ENCODE data around the gene HAGH.

HAGH gene

DNA sequence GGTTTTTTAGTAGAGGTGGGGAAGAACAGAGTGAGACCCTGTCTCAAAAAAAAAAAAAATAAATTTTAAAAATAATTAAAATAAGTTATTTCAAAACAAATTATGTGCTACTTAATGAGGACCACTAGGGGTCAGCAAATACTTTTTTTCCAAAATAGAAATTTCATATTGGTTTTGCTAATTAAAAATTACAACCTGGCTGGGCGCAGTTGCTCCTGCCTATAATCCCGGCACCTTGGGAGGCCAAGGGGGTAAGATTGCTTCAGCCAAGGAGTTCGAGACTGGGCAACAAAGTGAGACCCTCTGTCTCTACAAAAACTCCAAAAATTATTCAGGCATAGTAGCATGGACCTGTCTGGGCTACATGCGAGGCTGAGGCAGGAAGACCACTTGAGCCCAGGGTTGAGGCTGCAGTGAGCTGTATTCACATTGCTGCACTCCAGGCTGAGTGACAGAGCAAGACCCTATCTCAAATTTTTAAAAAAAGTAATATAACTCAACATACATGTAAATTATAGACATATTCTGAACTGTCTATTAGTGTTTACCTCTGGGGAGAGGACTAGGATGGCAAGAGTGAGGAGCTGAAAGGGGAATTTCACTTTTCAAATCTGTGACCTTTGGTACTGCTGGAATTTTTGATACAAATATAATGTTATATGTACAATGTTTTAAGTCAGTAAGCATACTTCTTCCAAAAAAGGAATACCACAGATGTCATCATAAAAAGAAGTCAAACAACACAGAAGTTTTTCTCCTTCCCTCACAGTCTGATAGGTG lies 37.2 kb upstream of the HAGH start:
- CTCF ChIA-PET = interaction anchor here (0.6 to 2.2 kb wide), 5 partner anchors 11 to 141 kb away, joined by 3 to 6 read pairs (median 4); no protein-coding TSS in a partner anchor
- POLR2A ChIA-PET = interaction anchor here (0.7 kb wide), 1 partner anchor 79 kb away, joined by 4 read pairs; the partner anchor contains the start of gene MSRB1
- Histone ChIP-seq H3K4me3 (ENCODE audit: control insufficient read depth in 1 of 7, extremely low read depth in 1 of 7, insufficient read depth in 4 of 7, low read depth in 2 of 7, low read length in 6 of 7) (no peak overlapping the region), H3K9me3 (ENCODE audit: control extremely low read depth in 1 of 5, control insufficient read depth in 4 of 5, insufficient read depth in 2 of 5, low read depth in 1 of 5, low read length in 4 of 5) (no peaks in the 10 kb centered on the region), H3K4me1 (ENCODE audit: control extremely low read depth in 1 of 4, control insufficient read depth in 4 of 4, insufficient read depth in 4 of 4, low read length in 3 of 4) (no peaks in the 10 kb centered on the region), H3K27me3 (replicated peaks in 2 of 5; ENCODE audit: control insufficient read depth in 4 of 5, insufficient read depth in 5 of 5, low read length in 4 of 5) (peaks cover 5 to 40% (median 12%) of the 10 kb centered on the region in 5 experiments), H3K36me3 (ENCODE audit: control insufficient read depth in 4 of 4, insufficient read depth in 4 of 4, low read length in 3 of 4) (no peaks in the 10 kb centered on the region), H3K27ac (ENCODE audit: insufficient read depth in 1 of 2, low read depth in 1 of 2, low read length in 2 of 2, poor library complexity in 1 of 2, severe bottlenecking in 2 of 2) (no peak overlapping the region)
- WGBS (ENCODE audit: insufficient coverage) = 32% methylated on average over 3 of the region's 4 CpGs
- peak; percentile 52 to 75 (median 66) for DNase-seq

DNA sequence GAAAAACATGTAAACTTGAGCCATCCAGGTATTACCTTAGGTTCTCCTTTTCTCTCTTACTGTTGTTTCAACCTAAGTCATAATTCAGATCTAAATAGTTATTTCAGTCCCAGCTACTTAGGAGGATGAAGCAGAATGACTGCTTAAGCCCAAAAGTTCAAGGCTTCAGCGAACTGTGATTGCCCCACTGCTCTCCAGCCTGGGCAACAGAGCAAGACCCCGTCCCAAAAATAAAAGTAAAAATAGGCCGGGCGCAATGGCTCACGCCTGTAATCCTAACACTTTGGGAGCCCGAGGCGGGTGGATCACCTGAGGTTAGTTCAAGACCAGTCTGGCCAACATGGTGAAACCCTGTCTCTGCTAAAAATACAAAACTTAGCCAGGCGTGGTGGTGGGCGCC lies 35.8 kb upstream of the HAGH start:
- ChIA-PET CTCF (interaction anchor here (1.0 to 2.2 kb wide), 9 partner anchors 9 to 142 kb away, joined by 3 to 7 read pairs (median 3); no protein-coding TSS in a partner anchor), POLR2A (no interaction called here)
- H3K27me3 ChIP-seq (replicated peaks in 2 of 5; ENCODE audit: control insufficient read depth in 4 of 5, insufficient read depth in 5 of 5, low read length in 4 of 5) = peaks cover 16 to 54% (median 18%) of the 10 kb centered on the region in 5 experiments
- no peak overlapping the region for H3K4me3 ChIP-seq (ENCODE audit: control insufficient read depth in 1 of 7, extremely low read depth in 1 of 7, insufficient read depth in 4 of 7, low read depth in 2 of 7, low read length in 6 of 7)
- H3K9me3 ChIP-seq (ENCODE audit: control extremely low read depth in 1 of 5, control insufficient read depth in 4 of 5, insufficient read depth in 2 of 5, low read depth in 1 of 5, low read length in 4 of 5) = no peaks in the 10 kb centered on the region
- DNase-seq = no peak
- no peaks in the 10 kb centered on the region for H3K4me1 ChIP-seq (ENCODE audit: control extremely low read depth in 1 of 4, control insufficient read depth in 4 of 4, insufficient read depth in 4 of 4, low read length in 3 of 4)
- no peaks in the 10 kb centered on the region for H3K36me3 ChIP-seq (ENCODE audit: control insufficient read depth in 4 of 4, insufficient read depth in 4 of 4, low read length in 3 of 4)
- H3K27ac ChIP-seq (ENCODE audit: insufficient read depth in 1 of 2, low read depth in 1 of 2, low read length in 2 of 2, poor library complexity in 1 of 2, severe bottlenecking in 2 of 2) = no peak overlapping the region
- 70% methylated on average over 4 of the region's 9 CpGs for WGBS (ENCODE audit: insufficient coverage)

- ChIA-PET POLR2A (no interaction called here), CTCF (interaction anchor here (1.4 to 1.6 kb wide), 4 partner anchors 24 to 67 kb away, joined by 3 to 7 read pairs (median 3); no protein-coding TSS in a partner anchor)
- Histone ChIP-seq H3K36me3 (ENCODE audit: control insufficient read depth in 4 of 4, insufficient read depth in 4 of 4, low read length in 3 of 4) (no peaks in the 10 kb centered on the region), H3K9me3 (ENCODE audit: control extremely low read depth in 1 of 5, control insufficient read depth in 4 of 5, insufficient read depth in 2 of 5, low read depth in 1 of 5, low read length in 4 of 5) (no peaks in the 10 kb centered on the region), H3K27me3 (replicated peaks in 2 of 5; ENCODE audit: control insufficient read depth in 4 of 5, insufficient read depth in 5 of 5, low read length in 4 of 5) (peaks cover 17 to 61% (median 22%) of the 10 kb centered on the region in 5 experiments), H3K4me3 (ENCODE audit: control insufficient read depth in 1 of 7, extremely low read depth in 1 of 7, insufficient read depth in 4 of 7, low read depth in 2 of 7, low read length in 6 of 7) (no peak overlapping the region), H3K4me1 (ENCODE audit: control extremely low read depth in 1 of 4, control insufficient read depth in 4 of 4, insufficient read depth in 4 of 4, low read length in 3 of 4) (no peaks in the 10 kb centered on the region), H3K27ac (ENCODE audit: insufficient read depth in 1 of 2, low read depth in 1 of 2, low read length in 2 of 2, poor library complexity in 1 of 2, severe bottlenecking in 2 of 2) (no peak overlapping the region)
- 97% methylated on average over 4 of the region's 5 CpGs for WGBS (ENCODE audit: insufficient coverage)
- DNase-seq = no peak
These were observed 35.1 kb upstream of the HAGH start for GRCh38 chr16:1861730-1862129.

DNA sequence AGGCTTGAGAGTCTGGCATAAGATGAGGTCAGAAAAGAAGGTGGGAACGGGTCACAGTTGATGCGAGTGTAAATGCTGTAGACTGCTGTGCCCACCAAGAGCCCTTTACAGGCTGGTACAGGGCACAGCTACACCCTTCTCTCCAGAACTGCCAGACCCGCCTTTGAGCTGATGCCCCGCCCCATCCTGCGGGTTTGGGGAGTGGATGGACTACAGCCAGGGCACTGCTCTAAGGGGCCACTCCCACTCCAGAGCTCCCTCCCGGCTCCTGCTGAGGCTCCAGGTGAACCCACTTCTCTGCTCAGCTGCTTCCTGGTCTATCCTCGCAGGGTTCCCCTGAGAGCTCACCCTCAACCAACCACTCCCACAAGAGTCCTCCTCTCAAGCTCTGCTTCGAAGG lies 33.0 kb upstream of the HAGH start:
- Histone ChIP-seq H3K9me3 (ENCODE audit: control extremely low read depth in 1 of 5, control insufficient read depth in 4 of 5, insufficient read depth in 2 of 5, low read depth in 1 of 5, low read length in 4 of 5) (no peaks in the 10 kb centered on the region), H3K27me3 (replicated peaks in 2 of 5; ENCODE audit: control insufficient read depth in 4 of 5, insufficient read depth in 5 of 5, low read length in 4 of 5) (peaks cover 14 to 62% (median 24%) of the 10 kb centered on the region in 5 experiments), H3K36me3 (ENCODE audit: control insufficient read depth in 4 of 4, insufficient read depth in 4 of 4, low read length in 3 of 4) (no peaks in the 10 kb centered on the region), H3K27ac (ENCODE audit: insufficient read depth in 1 of 2, low read depth in 1 of 2, low read length in 2 of 2, poor library complexity in 1 of 2, severe bottlenecking in 2 of 2) (no peak overlapping the region), H3K4me1 (ENCODE audit: control extremely low read depth in 1 of 4, control insufficient read depth in 4 of 4, insufficient read depth in 4 of 4, low read length in 3 of 4) (no peaks in the 10 kb centered on the region), H3K4me3 (ENCODE audit: control insufficient read depth in 1 of 7, extremely low read depth in 1 of 7, insufficient read depth in 4 of 7, low read depth in 2 of 7, low read length in 6 of 7) (no peak overlapping the region)
- DNase-seq = no peak
- WGBS (ENCODE audit: insufficient coverage) = 71% methylated on average over 3 of the region's 8 CpGs
- ChIA-PET CTCF (interaction anchor here (1.2 to 2.0 kb wide), 2 partner anchors 9 to 94 kb away, joined by 3 to 4 read pairs; partner anchors contain the start of gene RPL3L), POLR2A (no interaction called here)

GRCh38 chr16:1858189-1858865 lies 31.7 kb upstream of the HAGH start:
- Histone ChIP-seq H3K27ac (ENCODE audit: insufficient read depth in 1 of 2, low read depth in 1 of 2, low read length in 2 of 2, poor library complexity in 1 of 2, severe bottlenecking in 2 of 2) (no peak overlapping the region), H3K9me3 (ENCODE audit: control extremely low read depth in 1 of 5, control insufficient read depth in 4 of 5, insufficient read depth in 2 of 5, low read depth in 1 of 5, low read length in 4 of 5) (no peaks in the 10 kb centered on the region), H3K36me3 (ENCODE audit: control insufficient read depth in 4 of 4, insufficient read depth in 4 of 4, low read length in 3 of 4) (no peaks in the 10 kb centered on the region), H3K27me3 (replicated peaks in 2 of 5; ENCODE audit: control insufficient read depth in 4 of 5, insufficient read depth in 5 of 5, low read length in 4 of 5) (peaks cover 14 to 65% (median 27%) of the 10 kb centered on the region in 5 experiments), H3K4me1 (ENCODE audit: control extremely low read depth in 1 of 4, control insufficient read depth in 4 of 4, insufficient read depth in 4 of 4, low read length in 3 of 4) (no peaks in the 10 kb centered on the region), H3K4me3 (ENCODE audit: control insufficient read depth in 1 of 7, extremely low read depth in 1 of 7, insufficient read depth in 4 of 7, low read depth in 2 of 7, low read length in 6 of 7) (no peak overlapping the region)
- DNase-seq = no peak
- 38% methylated on average over 6 of the region's 8 CpGs for WGBS (ENCODE audit: insufficient coverage)
- ChIA-PET POLR2A (no interaction called here), CTCF (interaction anchor here (0.8 to 2.0 kb wide), 4 partner anchors 10 to 49 kb away, joined by 3 to 4 read pairs (median 4); no protein-coding TSS in a partner anchor)

DNA sequence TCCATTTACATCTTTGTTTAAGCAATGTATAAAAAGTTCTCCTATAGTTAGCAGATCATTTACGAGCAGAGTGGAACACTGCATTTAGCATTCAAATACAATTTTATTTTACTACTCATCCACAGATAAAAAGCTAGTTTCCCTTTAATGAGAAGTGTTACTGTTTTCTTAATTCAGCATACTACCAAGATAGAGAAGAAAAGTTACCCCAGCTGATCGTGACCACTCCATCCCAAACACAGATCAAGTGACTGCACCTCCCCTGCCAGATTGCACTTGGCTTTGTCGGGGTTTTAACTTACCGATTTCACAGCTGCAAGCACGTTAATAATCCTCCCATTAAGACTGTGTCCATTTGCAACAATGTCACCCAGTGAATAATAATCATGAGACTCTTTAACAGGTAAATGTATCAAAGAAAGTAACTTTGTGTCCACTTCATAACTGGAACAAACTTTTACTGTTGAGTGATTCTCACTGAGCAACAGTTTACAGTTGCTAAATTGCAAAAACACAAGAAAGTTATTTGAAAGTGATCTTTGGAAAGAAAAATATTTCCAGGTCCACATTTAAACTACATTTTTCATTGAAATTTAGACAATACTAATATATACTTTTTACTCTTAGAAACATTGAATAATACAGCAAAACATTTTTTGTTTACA lies 30.9 kb upstream of the HAGH start:
- POLR2A ChIA-PET = no interaction called here
- Histone ChIP-seq H3K27me3 (replicated peaks in 2 of 5; ENCODE audit: control insufficient read depth in 4 of 5, insufficient read depth in 5 of 5, low read length in 4 of 5) (peaks cover 14 to 62% (median 27%) of the 10 kb centered on the region in 5 experiments), H3K27ac (ENCODE audit: insufficient read depth in 1 of 2, low read depth in 1 of 2, low read length in 2 of 2, poor library complexity in 1 of 2, severe bottlenecking in 2 of 2) (no peak overlapping the region), H3K36me3 (ENCODE audit: control insufficient read depth in 4 of 4, insufficient read depth in 4 of 4, low read length in 3 of 4) (no peaks in the 10 kb centered on the region), H3K9me3 (ENCODE audit: control extremely low read depth in 1 of 5, control insufficient read depth in 4 of 5, insufficient read depth in 2 of 5, low read depth in 1 of 5, low read length in 4 of 5) (no peaks in the 10 kb centered on the region), H3K4me1 (ENCODE audit: control extremely low read depth in 1 of 4, control insufficient read depth in 4 of 4, insufficient read depth in 4 of 4, low read length in 3 of 4) (no peaks in the 10 kb centered on the region), H3K4me3 (ENCODE audit: control insufficient read depth in 1 of 7, extremely low read depth in 1 of 7, insufficient read depth in 4 of 7, low read depth in 2 of 7, low read length in 6 of 7) (no peak overlapping the region)
- CTCF ChIA-PET = interaction anchor here (0.7 to 2.0 kb wide), 5 partner anchors 11 to 49 kb away, joined by 3 to 4 read pairs (median 3); no protein-coding TSS in a partner anchor
- 47% methylated on average over 4 of the region's 5 CpGs for WGBS (ENCODE audit: insufficient coverage)
- no peak for DNase-seq
